Measurements from ENCODE around the gene PLA2G6. TPM values are rescaled to one million over a fixed set of nuclear protein-coding genes. Genes with fewer than 3 reads are reported as not detected.
A peak's percentile ranks its signal among the peaks of the same experiment; 100 is the strongest.

Gene PLA2G6
- total and polyA plus RNA-seq, 2 of the 13 experiments (the other 11 are each of a cell fraction or from before 2014, with no cell fraction given), result 4.8 to 11.5 TPM

DNA sequence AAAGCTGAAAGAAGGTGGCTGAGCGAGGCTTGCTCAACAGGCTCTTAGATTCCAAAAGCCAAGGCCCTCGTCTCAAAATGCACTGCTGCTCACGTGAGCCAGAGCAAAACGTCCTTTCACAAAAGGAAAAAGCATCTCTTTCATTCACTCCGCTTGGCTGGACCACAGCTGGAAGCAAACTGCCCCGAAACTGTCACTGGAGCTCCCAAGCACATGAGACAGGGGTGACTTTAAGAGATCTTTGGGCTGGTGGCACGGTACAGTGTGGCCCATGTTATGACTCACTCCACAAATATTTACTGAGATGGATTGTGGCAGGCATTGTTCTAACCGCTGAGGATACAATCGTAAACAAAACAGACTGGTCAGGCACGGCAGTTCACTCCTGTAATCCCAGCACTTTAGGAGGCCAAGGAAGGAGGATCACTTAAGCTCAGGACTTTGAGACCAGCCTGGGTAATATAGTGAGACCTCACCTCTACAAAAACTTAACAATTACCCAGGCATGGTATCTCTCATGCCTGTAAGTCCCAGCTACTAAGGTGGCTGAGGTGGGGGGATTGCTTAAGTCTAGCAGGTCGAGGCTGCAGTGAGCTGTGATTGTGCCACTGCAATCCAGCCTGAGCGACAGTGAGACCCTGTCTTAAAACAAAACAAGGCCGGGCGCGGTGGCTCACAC is 3.6 kb downstream of the PLA2G6 start (continued):
- TF ChIP-seq ZNF740 (CRISPR knock-in tag; IDR thresholded peaks at IDR 0.05) (no peak), ZNF781 (CRISPR knock-in tag; IDR thresholded peaks at IDR 0.05; ENCODE audit: borderline replicate concordance, not compliant biosample characterization) (no peak), SNRNP70 (IDR thresholded peaks at IDR 0.05; ENCODE audit: low read depth, low read length) (no peak), NFE2 (CRISPR knock-in tag; IDR thresholded peaks at IDR 0.05) (no peak), ZBTB21 (CRISPR knock-in tag; IDR thresholded peaks at IDR 0.05) (0 out of 2 replicates have a peak, but pooled peaks have one; percentile 30), IRF9 (CRISPR knock-in tag; IDR thresholded peaks at IDR 0.05; ENCODE audit: borderline replicate concordance) (no peak; the same call in 1 of the 2 replicates), NFKB2 (CRISPR knock-in tag; IDR thresholded peaks at IDR 0.05; ENCODE audit: borderline replicate concordance) (no peak), ZNF562 (CRISPR knock-in tag; IDR thresholded peaks at IDR 0.05; ENCODE audit: borderline replicate concordance) (no peak), NRL (CRISPR knock-in tag; IDR thresholded peaks at IDR 0.05; ENCODE audit: borderline replicate concordance) (no peak), ZSCAN9 (CRISPR knock-in tag; IDR thresholded peaks at IDR 0.05; ENCODE audit: borderline replicate concordance) (no peak), BRCA1 (CRISPR knock-in tag; IDR thresholded peaks at IDR 0.05) (no peak), ZNF709 (CRISPR knock-in tag; IDR thresholded peaks at IDR 0.05) (no peak), ZNF569 (CRISPR knock-in tag; IDR thresholded peaks at IDR 0.05; ENCODE audit: borderline replicate concordance) (no peak), FOSL2 (CRISPR knock-in tag; IDR thresholded peaks at IDR 0.05) (peak; percentile 100), ZNF350 (CRISPR knock-in tag; IDR thresholded peaks at IDR 0.05; ENCODE audit: borderline replicate concordance, low read depth) (no peak; the same call in 1 of the 2 replicates), ZMYM3 (CRISPR knock-in tag; IDR thresholded peaks at IDR 0.05) (peak; percentile 98), IKZF4 (CRISPR knock-in tag; IDR thresholded peaks at IDR 0.05; ENCODE audit: borderline replicate concordance, low read depth, not compliant biosample characterization) (no peak), TRIM24 (CRISPR knock-in tag; IDR thresholded peaks at IDR 0.05) (no peak), SOX13 (IDR thresholded peaks at IDR 0.05) (peak; percentile 97), SOX13 (CRISPR knock-in tag; conservative IDR thresholded peaks at IDR 0.05 in 1 of 2, IDR thresholded peaks at IDR 0.05 in 1 of 2) (peak in 1 of 2 experiments; percentile 99; a peak in 2 of 4 replicates), SAP130 (CRISPR knock-in tag; IDR thresholded peaks at IDR 0.05; ENCODE audit: low read depth) (peak; percentile 97), SPEN (CRISPR knock-in tag; IDR thresholded peaks at IDR 0.05; ENCODE audit: low read depth) (no peak; the same call in 1 of the 2 replicates), KDM5B (CRISPR knock-in tag; IDR thresholded peaks at IDR 0.05; ENCODE audit: borderline replicate concordance) (peak; percentile 24; the same call in 1 of the 2 replicates), HNRNPUL1 (IDR thresholded peaks at IDR 0.05; ENCODE audit: low read depth, low read length) (no peak), SRF (IDR thresholded peaks at IDR 0.05; ENCODE audit: low read depth, low read length) (no peak), TOPORS (CRISPR knock-in tag; IDR thresholded peaks at IDR 0.05) (no peak)
- TF ChIP-seq, protein P1, sequence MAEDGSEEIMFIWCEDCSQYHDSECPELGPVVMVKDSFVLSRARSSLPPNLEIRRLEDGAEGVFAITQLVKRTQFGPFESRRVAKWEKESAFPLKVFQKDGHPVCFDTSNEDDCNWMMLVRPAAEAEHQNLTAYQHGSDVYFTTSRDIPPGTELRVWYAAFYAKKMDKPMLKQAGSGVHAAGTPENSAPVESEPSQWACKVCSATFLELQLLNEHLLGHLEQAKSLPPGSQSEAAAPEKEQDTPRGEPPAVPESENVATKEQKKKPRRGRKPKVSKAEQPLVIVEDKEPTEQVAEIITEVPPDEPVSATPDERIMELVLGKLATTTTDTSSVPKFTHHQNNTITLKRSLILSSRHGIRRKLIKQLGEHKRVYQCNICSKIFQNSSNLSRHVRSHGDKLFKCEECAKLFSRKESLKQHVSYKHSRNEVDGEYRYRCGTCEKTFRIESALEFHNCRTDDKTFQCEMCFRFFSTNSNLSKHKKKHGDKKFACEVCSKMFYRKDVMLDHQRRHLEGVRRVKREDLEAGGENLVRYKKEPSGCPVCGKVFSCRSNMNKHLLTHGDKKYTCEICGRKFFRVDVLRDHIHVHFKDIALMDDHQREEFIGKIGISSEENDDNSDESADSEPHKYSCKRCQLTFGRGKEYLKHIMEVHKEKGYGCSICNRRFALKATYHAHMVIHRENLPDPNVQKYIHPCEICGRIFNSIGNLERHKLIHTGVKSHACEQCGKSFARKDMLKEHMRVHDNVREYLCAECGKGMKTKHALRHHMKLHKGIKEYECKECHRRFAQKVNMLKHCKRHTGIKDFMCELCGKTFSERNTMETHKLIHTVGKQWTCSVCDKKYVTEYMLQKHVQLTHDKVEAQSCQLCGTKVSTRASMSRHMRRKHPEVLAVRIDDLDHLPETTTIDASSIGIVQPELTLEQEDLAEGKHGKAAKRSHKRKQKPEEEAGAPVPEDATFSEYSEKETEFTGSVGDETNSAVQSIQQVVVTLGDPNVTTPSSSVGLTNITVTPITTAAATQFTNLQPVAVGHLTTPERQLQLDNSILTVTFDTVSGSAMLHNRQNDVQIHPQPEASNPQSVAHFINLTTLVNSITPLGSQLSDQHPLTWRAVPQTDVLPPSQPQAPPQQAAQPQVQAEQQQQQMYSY (CRISPR knock-in tag; IDR thresholded peaks at IDR 0.05), result no peak
